ENCODE data around the gene PPP2R5E.

- TF ChIP-seq ATF3 (IDR thresholded peaks at IDR 0.05) (no peak), TAF1 (conservative IDR thresholded peaks at IDR 0.05) (no peak), REST (IDR thresholded peaks at IDR 0.05) (no peak), RAD21 (IDR thresholded peaks at IDR 0.05) (no peak), CTCF (IDR thresholded peaks at IDR 0.05; ENCODE audit: low read depth, low read length, missing input control) (no peak), YY1 (IDR thresholded peaks at IDR 0.05) (no peak), RXRA (IDR thresholded peaks at IDR 0.05) (no peak), EGR1 (IDR thresholded peaks at IDR 0.05; ENCODE audit: low read depth in 2 of 2) (no peak), SP1 (IDR thresholded peaks at IDR 0.05) (no peak), JUND (IDR thresholded peaks at IDR 0.05) (no peak)
Observed at GRCh38 chr14:63443988-63444387, 99.2 kb downstream of the PPP2R5E start.

Measured in liver (tissue), 3 donors.